Caco-2 (cell line): Measurements from ENCODE around the gene VPS13D. TPM values are rescaled to one million over a fixed set of nuclear protein-coding genes. Genes with fewer than 3 reads are reported as not detected.

ENCODE experiments used
- BruUV-seq: library from RNA; stranded (reverse); fragments of 400-500 nt; replicated peaks from 2 replicates; lab custom pipeline; 2021; lab: Mats Ljungman, UMichigan
- CTCF ChIA-PET: fragments of 300-600 bp; sonication (Branson Sonifier 250); formaldehyde crosslinking; loops from one replicate; lab custom pipeline; 2022; ENCODE audit warnings: antibody characterized with exemption; lab: Charles Lee
- POLR2A ChIA-PET: fragments of 300-600 bp; sonication (Branson Sonifier 250); formaldehyde crosslinking; loops from one replicate; lab custom pipeline; 2022; ENCODE audit warnings: antibody characterized with exemption; lab: Charles Lee
- DNase-seq, 2 experiments: peaks; one replicate each; pipeline versions ENCODE4 v3.0.0 to v3.0.0-alpha.2; 2020 to 2022
- H3K27me3 ChIP-seq: replicated peaks from 2 replicates; pipeline ENCODE4 v1.6.0; 2011; ENCODE audit warnings: low read length; ENCODE audit not compliant: control insufficient read depth, insufficient read depth
- H3K36me3 ChIP-seq: 2 replicates; pipeline ENCODE4 v1.5.1; 2011; ENCODE audit warnings: low read length; ENCODE audit not compliant: control insufficient read depth, insufficient read depth
- H3K4me1 ChIP-seq: fragments of 250-450 bp; sonication (Bioruptor Pico); 2 replicates; pipeline ENCODE4 v1.5.1; 2020; ENCODE audit warnings: mild to moderate bottlenecking
- H3K4me3 ChIP-seq: 2 replicates; pipeline ENCODE4 v1.5.1; 2011; ENCODE audit warnings: low read depth, mild to moderate bottlenecking, control low read depth, low read length
- H3K9me3 ChIP-seq: fragments of 250-450 bp; sonication (Bioruptor Pico); 2 replicates; pipeline ENCODE4 v1.5.1; 2020; ENCODE audit warnings: mild to moderate bottlenecking, moderate library complexity
- H3K27ac Mint-ChIP-seq: one replicate; pipeline ENCODE4 v1.8.0; 2022; ENCODE audit warnings: mixed read lengths; ENCODE audit not compliant: unreplicated experiment
- H3K27me3 Mint-ChIP-seq: one replicate; pipeline ENCODE4 v1.8.0; 2022; ENCODE audit warnings: mixed read lengths; ENCODE audit not compliant: insufficient read depth, unreplicated experiment
- H3K36me3 Mint-ChIP-seq: one replicate; pipeline ENCODE4 v1.8.0; 2022; ENCODE audit warnings: mild to moderate bottlenecking, mixed read lengths; ENCODE audit not compliant: insufficient read depth, unreplicated experiment
- H3K4me1 Mint-ChIP-seq: one replicate; pipeline ENCODE4 v1.8.0; 2022; ENCODE audit warnings: low read depth, mixed read lengths; ENCODE audit not compliant: unreplicated experiment
- H3K4me3 Mint-ChIP-seq: one replicate; pipeline ENCODE4 v1.8.0; 2022; ENCODE audit warnings: mild to moderate bottlenecking, moderate library complexity, mixed read lengths; ENCODE audit not compliant: unreplicated experiment
- H3K9me3 Mint-ChIP-seq: one replicate; pipeline ENCODE4 v1.8.0; 2022; ENCODE audit warnings: mixed read lengths; ENCODE audit not compliant: unreplicated experiment
- CTCF ChIP-seq, 2 experiments: fragments of 200-600 bp in 1 of 2; IDR thresholded peaks; 1 replicate in 1 of 2; 2 replicates in 1 of 2; pipeline versions ENCODE4 v1.5.1 to v1.8.0; 2011 to 2022; ENCODE audit warnings: antibody characterized with exemption in 1 of 2, control low read depth in 1 of 2, inconsistent platforms in 1 of 2, low read depth in 1 of 2, low read length in 1 of 2, mild to moderate bottlenecking in 1 of 2, moderate library complexity in 1 of 2; ENCODE audit not compliant: insufficient read depth in 1 of 2, severe bottlenecking in 1 of 2, unreplicated experiment in 1 of 2
- intact Hi-C: fragments of 100-400 bp; cut with micrococcal nuclease; formaldehyde crosslinking; loops from one replicate; pipeline ENCODE4 v1.10.0; 2022; ENCODE audit not compliant: unreplicated experiment
- total RNA-seq: library from RNA; stranded (reverse); gene quantifications from 2 replicates; pipeline ENCODE4 v1.2.3, GENCODE V29; 2022

VPS13D gene
- total RNA-seq, 1 experiment from 2014 or later, result 25.6 TPM

GRCh38 chr1:12402842-12403241 lies 173.0 kb downstream of the VPS13D start:
- Mint-ChIP-seq H3K9me3 (no peaks in the 10 kb centered on the region), H3K36me3 (peaks cover 15% of the 10 kb centered on the region), H3K27ac (no peak overlapping the region), H3K27me3 (no peaks in the 10 kb centered on the region), H3K4me3 (no peak overlapping the region), H3K4me1 (peaks cover 1% of the 10 kb centered on the region)
- ChIA-PET POLR2A (interaction anchor here (1.3 kb wide), 1 partner anchor 22 kb away, joined by 5 read pairs; no protein-coding TSS in a partner anchor), CTCF (interaction anchor here (1.8 kb wide), 1 partner anchor 256 kb away, joined by 3 read pairs; no protein-coding TSS in a partner anchor)
- no peak for DNase-seq
- Histone ChIP-seq H3K4me1 (peaks cover 38% of the 10 kb centered on the region), H3K27me3 (no peaks in the 10 kb centered on the region), H3K9me3 (no peaks in the 10 kb centered on the region), H3K36me3 (peaks cover 2% of the 10 kb centered on the region), H3K4me3 (no peak overlapping the region)
- no peak for TF ChIP-seq CTCF (IDR thresholded peaks at IDR 0.05; ENCODE audit: insufficient read depth in 1 of 2, low read depth in 1 of 2, low read length in 1 of 2, severe bottlenecking in 1 of 2, unreplicated experiment in 1 of 2)
- intact Hi-C loops, result loop anchor here (1.0 kb wide), 2 partner anchors 22 to 213 kb away; no protein-coding TSS in a partner anchor
- BruUV-seq, result no TSS peak

DNA sequence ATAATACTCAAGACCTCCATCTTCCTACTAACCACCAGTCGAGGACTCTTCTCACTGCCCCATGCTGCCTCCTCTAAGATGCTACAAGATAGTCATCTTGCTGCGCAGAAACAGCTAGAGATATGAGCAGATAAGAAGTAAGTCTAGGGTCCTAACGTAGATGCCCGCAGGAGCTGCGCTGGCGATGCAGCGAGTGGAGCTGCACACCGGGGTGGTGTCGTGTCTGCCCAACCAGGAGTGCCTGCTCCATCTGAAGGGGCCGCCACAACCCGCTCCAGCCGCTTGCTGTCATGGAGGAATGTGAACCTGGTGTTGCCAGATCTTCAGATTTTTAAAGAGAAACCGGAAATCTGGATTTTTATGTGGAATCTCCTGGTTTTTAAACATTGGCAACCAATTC lies 175.1 kb downstream of the VPS13D start:
- intact Hi-C loops, result no loop called here
- DNase-seq, result no peak
- BruUV-seq, result no TSS peak
- no peak overlapping the region for H3K4me3 Mint-ChIP-seq
- Histone ChIP-seq H3K4me3 (no peak overlapping the region), H3K27me3 (no peaks in the 10 kb centered on the region), H3K4me1 (peaks cover 38% of the 10 kb centered on the region), H3K36me3 (peaks cover 2% of the 10 kb centered on the region), H3K9me3 (no peaks in the 10 kb centered on the region)
- ChIA-PET POLR2A (no interaction called here), CTCF (no interaction called here)
- no peaks in the 10 kb centered on the region for H3K4me1 Mint-ChIP-seq
- H3K36me3 Mint-ChIP-seq, result peaks cover 24% of the 10 kb centered on the region
- H3K27me3 Mint-ChIP-seq, result no peaks in the 10 kb centered on the region
- no peak overlapping the region for H3K27ac Mint-ChIP-seq
- TF ChIP-seq CTCF (IDR thresholded peaks at IDR 0.05; ENCODE audit: insufficient read depth in 1 of 2, low read depth in 1 of 2, low read length in 1 of 2, severe bottlenecking in 1 of 2, unreplicated experiment in 1 of 2), result no peak
- H3K9me3 Mint-ChIP-seq, result peaks cover 10% of the 10 kb centered on the region

- intact Hi-C loops, result no loop called here
- Mint-ChIP-seq H3K27ac (no peak overlapping the region), H3K4me1 (no peaks in the 10 kb centered on the region), H3K9me3 (peaks cover 16% of the 10 kb centered on the region), H3K36me3 (peaks cover 29% of the 10 kb centered on the region), H3K27me3 (no peaks in the 10 kb centered on the region), H3K4me3 (no peak overlapping the region)
- POLR2A ChIA-PET, result no interaction called here
- DNase-seq, result no peak
- CTCF ChIA-PET, result no interaction called here
- BruUV-seq, result no TSS peak
- Histone ChIP-seq H3K4me3 (no peak overlapping the region), H3K4me1 (peaks cover 38% of the 10 kb centered on the region), H3K36me3 (peaks cover 2% of the 10 kb centered on the region), H3K9me3 (no peaks in the 10 kb centered on the region), H3K27me3 (no peaks in the 10 kb centered on the region)
- no peak for TF ChIP-seq CTCF (IDR thresholded peaks at IDR 0.05; ENCODE audit: insufficient read depth in 1 of 2, low read depth in 1 of 2, low read length in 1 of 2, severe bottlenecking in 1 of 2, unreplicated experiment in 1 of 2)
Observed at GRCh38 chr1:12405325-12406210, 175.7 kb downstream of the VPS13D start.
